PC-9 (cell line): ENCODE results near the gene VAT1L.

Experiments
- EZH2 ChIP-seq: fragments of 200-600 bp; sonication (generic); IDR thresholded peaks from 2 replicates; pipeline ENCODE4 v1.8.0; 2017; ENCODE audit warnings: antibody characterized with exemption, low read depth
- TF ChIP-seq, protein P1 (sequence below): fragments of 200-600 bp; sonication (generic); conservative IDR thresholded peaks from 2 replicates; pipeline ENCODE4 v1.6.1; 2017; ENCODE audit warnings: mixed run types, antibody characterized with exemption, mild to moderate bottlenecking, moderate library complexity

DNA sequence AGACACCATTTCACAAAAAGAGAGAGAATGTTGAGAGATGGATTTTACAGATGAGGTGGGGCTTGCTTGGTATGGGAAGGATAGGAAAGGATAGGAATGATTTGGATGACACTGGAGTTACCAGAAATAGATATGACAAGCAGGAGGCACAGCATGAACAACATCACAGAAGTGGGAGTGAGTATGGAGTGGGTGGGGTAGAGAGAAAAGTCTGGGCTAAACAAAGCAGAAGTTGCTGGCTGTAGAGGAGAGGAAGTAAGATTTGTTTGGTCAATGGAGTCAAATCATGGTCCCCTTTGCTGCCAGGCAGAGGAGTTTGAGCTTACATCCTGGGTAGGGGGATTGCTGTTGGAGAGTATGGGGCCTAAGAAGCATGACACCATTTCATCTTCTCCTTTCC is 101.7 kb downstream of the VAT1L start:
- TF ChIP-seq, protein P1, sequence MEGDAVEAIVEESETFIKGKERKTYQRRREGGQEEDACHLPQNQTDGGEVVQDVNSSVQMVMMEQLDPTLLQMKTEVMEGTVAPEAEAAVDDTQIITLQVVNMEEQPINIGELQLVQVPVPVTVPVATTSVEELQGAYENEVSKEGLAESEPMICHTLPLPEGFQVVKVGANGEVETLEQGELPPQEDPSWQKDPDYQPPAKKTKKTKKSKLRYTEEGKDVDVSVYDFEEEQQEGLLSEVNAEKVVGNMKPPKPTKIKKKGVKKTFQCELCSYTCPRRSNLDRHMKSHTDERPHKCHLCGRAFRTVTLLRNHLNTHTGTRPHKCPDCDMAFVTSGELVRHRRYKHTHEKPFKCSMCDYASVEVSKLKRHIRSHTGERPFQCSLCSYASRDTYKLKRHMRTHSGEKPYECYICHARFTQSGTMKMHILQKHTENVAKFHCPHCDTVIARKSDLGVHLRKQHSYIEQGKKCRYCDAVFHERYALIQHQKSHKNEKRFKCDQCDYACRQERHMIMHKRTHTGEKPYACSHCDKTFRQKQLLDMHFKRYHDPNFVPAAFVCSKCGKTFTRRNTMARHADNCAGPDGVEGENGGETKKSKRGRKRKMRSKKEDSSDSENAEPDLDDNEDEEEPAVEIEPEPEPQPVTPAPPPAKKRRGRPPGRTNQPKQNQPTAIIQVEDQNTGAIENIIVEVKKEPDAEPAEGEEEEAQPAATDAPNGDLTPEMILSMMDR: no peak
- TF ChIP-seq EZH2: no peak
